GM19438 (cell line): ENCODE data around the gene LDB3.

Experiments
- ATAC-seq: cut with Tn5 transposase; IDR thresholded peaks from one replicate; pipeline ENCODE4 v1.9.1; 2021; ENCODE audit warnings: low read depth; ENCODE audit not compliant: unreplicated experiment

LDB3 gene

GRCh38 chr10:86684331-86685097 is 16.2 kb downstream of the LDB3 start:
- ATAC-seq: no peak

GRCh38 chr10:86685416-86685815 is 17.1 kb downstream of the LDB3 start:
- ATAC-seq: no peak

GRCh38 chr10:86685893-86686632 is 17.8 kb downstream of the LDB3 start:
- no peak for ATAC-seq

GRCh38 chr10:86686972-86687371 is 18.7 kb downstream of the LDB3 start:
- ATAC-seq: no peak

GRCh38 chr10:86687750-86688149 is 19.4 kb downstream of the LDB3 start:
- no peak for ATAC-seq

GRCh38 chr10:86688398-86688921 is 20.1 kb downstream of the LDB3 start:
- peak; percentile 79 for ATAC-seq

GRCh38 chr10:86689146-86689545 is 20.8 kb downstream of the LDB3 start:
- ATAC-seq: no peak

- no peak for ATAC-seq
These were observed 21.9 kb downstream of the LDB3 start for GRCh38 chr10:86690231-86690630.

GRCh38 chr10:86690657-86691084 is 22.4 kb downstream of the LDB3 start:
- no peak for ATAC-seq

- ATAC-seq: no peak
These were observed 23.2 kb downstream of the LDB3 start for GRCh38 chr10:86691333-86692022.

- no peak for ATAC-seq
These were observed 23.8 kb downstream of the LDB3 start for GRCh38 chr10:86692023-86692514.

GRCh38 chr10:86692664-86693063 is 24.4 kb downstream of the LDB3 start:
- no peak for ATAC-seq

GRCh38 chr10:86693275-86693674 is 25.0 kb downstream of the LDB3 start:
- no peak for ATAC-seq

- ATAC-seq: no peak
These were observed 25.5 kb downstream of the LDB3 start for GRCh38 chr10:86693721-86694369.

GRCh38 chr10:86698207-86698940 is 30.1 kb downstream of the LDB3 start:
- no peak for ATAC-seq

GRCh38 chr10:86699125-86699524 is 30.8 kb downstream of the LDB3 start:
- ATAC-seq: no peak

- no peak for ATAC-seq
These were observed 31.2 kb downstream of the LDB3 start for GRCh38 chr10:86699541-86699940.

- no peak for ATAC-seq
These were observed 31.9 kb downstream of the LDB3 start for GRCh38 chr10:86699991-86700840.
